ENCODE results near the gene DENND4A. TPM values are rescaled to one million over a fixed set of nuclear protein-coding genes. Genes with fewer than 3 reads are reported as not detected.
A peak's percentile ranks its signal among the peaks of the same experiment; 100 is the strongest.

DENND4A gene
- total and polyA plus RNA-seq, 10 of the 15 experiments (the other 5 are each of a cell fraction or from before 2014, with no cell fraction given): 14.2 to 81.8 (median 34.1) TPM

DNA sequence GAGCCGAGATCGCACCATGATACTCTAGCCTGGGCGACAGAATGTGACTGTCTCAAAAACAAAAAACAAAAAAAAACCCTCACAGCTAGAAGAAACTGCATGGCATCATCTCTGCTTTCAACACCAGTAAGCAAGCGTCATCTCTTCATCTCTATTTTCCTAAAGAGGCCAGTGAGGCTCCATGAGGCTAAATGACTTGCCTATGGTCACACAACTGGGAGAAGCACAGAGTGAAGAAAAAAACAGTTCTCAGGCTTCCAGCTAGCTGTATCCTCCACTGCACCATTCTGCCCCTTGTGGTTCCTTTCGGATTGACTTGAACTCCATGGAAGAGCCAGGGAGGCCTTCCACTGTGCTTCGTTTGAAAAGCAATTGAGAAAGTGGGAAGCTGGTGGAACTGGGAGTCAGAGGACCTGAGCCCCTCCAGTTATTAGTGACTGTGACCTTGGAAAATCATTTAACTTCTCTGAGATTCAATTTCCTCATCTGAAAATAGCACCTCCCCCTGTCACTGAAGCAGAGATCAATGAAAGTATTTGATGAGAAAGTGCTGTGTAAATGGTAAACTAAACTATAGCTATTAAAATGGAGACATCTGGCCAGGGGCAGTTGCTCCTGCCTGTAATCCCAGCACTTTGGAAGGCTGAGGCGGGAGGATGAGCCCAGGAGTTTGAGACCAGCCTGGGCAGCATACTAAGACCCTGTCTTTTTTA, 32.1 kb upstream of the DENND4A start:
- intact Hi-C loops (cut with micrococcal nuclease; ENCODE audit: unreplicated experiment) (loop anchor here (5.0 kb wide), 1 partner anchor 52 kb away; no protein-coding TSS in a partner anchor), in situ Hi-C loops (cut with MboI) (no loop called here)
- Histone ChIP-seq H2AFZ (ENCODE audit: control insufficient read depth, low read depth, low read length) (peak overlapping the region; percentile 11), H3K79me2 (ENCODE audit: control insufficient read depth, insufficient read depth, low read length) (peaks cover 1% of the 10 kb centered on the region; the same call in 1 of the 2 replicates), H3K9me3 (replicated peaks; ENCODE audit: control insufficient read depth, insufficient read depth, low read length) (no peaks in the 10 kb centered on the region), H3K4me2 (ENCODE audit: control insufficient read depth, insufficient read depth) (0 out of 2 replicates have a peak overlapping the region, but pooled peaks have one; percentile 18), H3K9ac (ENCODE audit: control insufficient read depth, insufficient read depth, low read length) (no peak overlapping the region), H4K20me1 (ENCODE audit: control insufficient read depth, insufficient read depth) (no peaks in the 10 kb centered on the region), H3K36me3 (ENCODE audit: control insufficient read depth in 2 of 2, insufficient read depth in 2 of 2, low read length in 1 of 2) (no peaks in the 10 kb centered on the region), H3K27me3 (replicated peaks in 1 of 2; ENCODE audit: control insufficient read depth in 2 of 2, insufficient read depth in 2 of 2, low read length in 1 of 2) (no peaks in the 10 kb centered on the region), H3K4me3 (no peak overlapping the region), H3K4me1 (ENCODE audit: control insufficient read depth, insufficient read depth, low read length) (peaks cover 50% of the 10 kb centered on the region), H3K27ac (ENCODE audit: control insufficient read depth, insufficient read depth) (peak overlapping the region; percentile 1; the same call in 1 of the 2 replicates)
- 91% methylated on average over 7 of the region's 7 CpGs for WGBS (ENCODE audit: insufficient coverage, insufficient replicate concordance, low lambda C conversion rate, missing lambda C conversion rate)
- POLR2A ChIA-PET: interaction anchor here (0.5 to 16.0 kb wide), 13 partner anchors 8 to 412 kb away, joined by 3 to 260 read pairs (median 4); partner anchors contain the start of genes DENND4A and RAB11A
- RAD21 ChIA-PET (ENCODE audit: unreplicated experiment): interaction anchor here (0.8 to 15.7 kb wide), 16 partner anchors 10 to 184 kb away, joined by 3 to 344 read pairs (median 4); partner anchors contain the start of gene DENND4A
- ATAC-seq (peak; percentile 75), FAIRE-seq (peak; percentile 75), DNase-seq (ENCODE audit: low read depth, low spot score) (no peak)
- SMC1A ChIA-PET (ENCODE audit: uncharacterized antibody, unreplicated experiment): interaction anchor here (0.9 to 18.4 kb wide), 17 partner anchors 9 to 149 kb away, joined by 3 to 488 read pairs (median 6); partner anchors contain the start of gene DENND4A
- BruUV-seq (replicated peaks): no TSS peak
- CTCF ChIA-PET: interaction anchor here (0.5 to 11.8 kb wide), 30 partner anchors 10 to 651 kb away, joined by 3 to 155 read pairs (median 4); partner anchors contain the start of genes DENND4A, INTS14 and RAB11A
- TF ChIP-seq SREBF2 (IDR thresholded peaks at IDR 0.05; ENCODE audit: low read length) (no peak), CHD2 (IDR thresholded peaks at IDR 0.05; ENCODE audit: borderline replicate concordance, low read depth, low read length) (no peak), ZNF207 (IDR thresholded peaks at IDR 0.05; ENCODE audit: borderline replicate concordance) (no peak), HDGF (IDR thresholded peaks at IDR 0.05) (peak; percentile 36; the same call in 1 of the 2 replicates), PAX5 (IDR thresholded peaks at IDR 0.05; ENCODE audit: borderline replicate concordance, low read depth, low read length) (no peak), ZNF592 (IDR thresholded peaks at IDR 0.05) (no peak), ATF3 (IDR thresholded peaks at IDR 0.05; ENCODE audit: borderline replicate concordance, extremely low read depth, low read depth, low read length) (no peak), ZNF217 (IDR thresholded peaks at IDR 0.05) (no peak), ZNF384 (IDR thresholded peaks at IDR 0.05; ENCODE audit: borderline replicate concordance, low read depth, low read length) (peak; percentile 41; the same call in 1 of the 2 replicates), SP1 (IDR thresholded peaks at IDR 0.05; ENCODE audit: low read depth, low read length) (no peak), SMC3 (IDR thresholded peaks at IDR 0.05; ENCODE audit: borderline replicate concordance, low read length) (peak; percentile 34; the same call in 1 of the 2 replicates)
- TF ChIP-seq, protein P1, sequence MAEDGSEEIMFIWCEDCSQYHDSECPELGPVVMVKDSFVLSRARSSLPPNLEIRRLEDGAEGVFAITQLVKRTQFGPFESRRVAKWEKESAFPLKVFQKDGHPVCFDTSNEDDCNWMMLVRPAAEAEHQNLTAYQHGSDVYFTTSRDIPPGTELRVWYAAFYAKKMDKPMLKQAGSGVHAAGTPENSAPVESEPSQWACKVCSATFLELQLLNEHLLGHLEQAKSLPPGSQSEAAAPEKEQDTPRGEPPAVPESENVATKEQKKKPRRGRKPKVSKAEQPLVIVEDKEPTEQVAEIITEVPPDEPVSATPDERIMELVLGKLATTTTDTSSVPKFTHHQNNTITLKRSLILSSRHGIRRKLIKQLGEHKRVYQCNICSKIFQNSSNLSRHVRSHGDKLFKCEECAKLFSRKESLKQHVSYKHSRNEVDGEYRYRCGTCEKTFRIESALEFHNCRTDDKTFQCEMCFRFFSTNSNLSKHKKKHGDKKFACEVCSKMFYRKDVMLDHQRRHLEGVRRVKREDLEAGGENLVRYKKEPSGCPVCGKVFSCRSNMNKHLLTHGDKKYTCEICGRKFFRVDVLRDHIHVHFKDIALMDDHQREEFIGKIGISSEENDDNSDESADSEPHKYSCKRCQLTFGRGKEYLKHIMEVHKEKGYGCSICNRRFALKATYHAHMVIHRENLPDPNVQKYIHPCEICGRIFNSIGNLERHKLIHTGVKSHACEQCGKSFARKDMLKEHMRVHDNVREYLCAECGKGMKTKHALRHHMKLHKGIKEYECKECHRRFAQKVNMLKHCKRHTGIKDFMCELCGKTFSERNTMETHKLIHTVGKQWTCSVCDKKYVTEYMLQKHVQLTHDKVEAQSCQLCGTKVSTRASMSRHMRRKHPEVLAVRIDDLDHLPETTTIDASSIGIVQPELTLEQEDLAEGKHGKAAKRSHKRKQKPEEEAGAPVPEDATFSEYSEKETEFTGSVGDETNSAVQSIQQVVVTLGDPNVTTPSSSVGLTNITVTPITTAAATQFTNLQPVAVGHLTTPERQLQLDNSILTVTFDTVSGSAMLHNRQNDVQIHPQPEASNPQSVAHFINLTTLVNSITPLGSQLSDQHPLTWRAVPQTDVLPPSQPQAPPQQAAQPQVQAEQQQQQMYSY (CRISPR knock-in tag; IDR thresholded peaks at IDR 0.05): no peak

Measured in GM12878 (cell line).